HG02840 (cell line): Measurements from ENCODE around the gene PIEZO2.
"Not testable (repeated sequence)": the region's sequence is repeated elsewhere in the genome, so short reads cannot be mapped to it uniquely, and the experiment has no call there.

ENCODE experiments used
- ATAC-seq: cut with Tn5 transposase; IDR thresholded peaks from one replicate; pipeline ENCODE4 v1.9.1; 2021; ENCODE audit warnings: mild to moderate bottlenecking, moderate library complexity, moderate number of reproducible peaks; ENCODE audit not compliant: unreplicated experiment, low FRiP score

Gene PIEZO2

GRCh38 chr18:11149441-11150270 lies at the start of gene PIEZO2:
PIEZO2 (minus strand) TSS chr18:11149569; CDS start chr18:11148588, 981 bp downstream.
- no peak for ATAC-seq

- no peak for ATAC-seq
Observed at GRCh38 chr18:11183637-11184036, 34.3 kb upstream of the PIEZO2 start.

GRCh38 chr18:11181629-11182028 lies 32.3 kb upstream of the PIEZO2 start:
- ATAC-seq: not testable (repeated sequence)

- ATAC-seq: no peak
Observed at GRCh38 chr18:11179959-11180519, 30.7 kb upstream of the PIEZO2 start.

- ATAC-seq: no peak
Observed at GRCh38 chr18:11178951-11179549, 29.7 kb upstream of the PIEZO2 start.

GRCh38 chr18:11177382-11177781 lies 28.0 kb upstream of the PIEZO2 start:
- no peak for ATAC-seq

GRCh38 chr18:11176481-11176881 lies 27.1 kb upstream of the PIEZO2 start:
- no peak for ATAC-seq

GRCh38 chr18:11175266-11175979 lies 26.1 kb upstream of the PIEZO2 start:
- ATAC-seq: no peak

GRCh38 chr18:11174179-11174578 lies 24.8 kb upstream of the PIEZO2 start:
- ATAC-seq: not testable (repeated sequence)

- no peak for ATAC-seq
Observed at GRCh38 chr18:11167778-11168177, 18.4 kb upstream of the PIEZO2 start.

GRCh38 chr18:11165952-11166351 lies 16.6 kb upstream of the PIEZO2 start:
- no peak for ATAC-seq

- no peak for ATAC-seq
Observed at GRCh38 chr18:11165138-11165537, 15.8 kb upstream of the PIEZO2 start.

- no peak for ATAC-seq
Observed at GRCh38 chr18:11163665-11164064, 14.3 kb upstream of the PIEZO2 start.

- no peak for ATAC-seq
Observed at GRCh38 chr18:11162889-11163288, 13.5 kb upstream of the PIEZO2 start.

GRCh38 chr18:11162462-11162861 lies 13.1 kb upstream of the PIEZO2 start:
- ATAC-seq: no peak

- no peak for ATAC-seq
Observed at GRCh38 chr18:11160313-11160712, 10.9 kb upstream of the PIEZO2 start.

GRCh38 chr18:11159844-11160243 lies 10.5 kb upstream of the PIEZO2 start:
- ATAC-seq: no peak

GRCh38 chr18:11156978-11157377 lies 7.6 kb upstream of the PIEZO2 start:
- ATAC-seq: no peak

GRCh38 chr18:11155034-11155759 lies 5.8 kb upstream of the PIEZO2 start:
- ATAC-seq: no peak

GRCh38 chr18:11154368-11154989 lies 5.1 kb upstream of the PIEZO2 start:
- ATAC-seq: no peak
